ENCODE results near the gene ZBTB33. TPM values are rescaled to one million over a fixed set of nuclear protein-coding genes. Genes with fewer than 3 reads are reported as not detected.

Gene ZBTB33
- total RNA-seq, 4 donors from 2014 or later: 8.1 to 14.5 (median 10.0) TPM

DNA sequence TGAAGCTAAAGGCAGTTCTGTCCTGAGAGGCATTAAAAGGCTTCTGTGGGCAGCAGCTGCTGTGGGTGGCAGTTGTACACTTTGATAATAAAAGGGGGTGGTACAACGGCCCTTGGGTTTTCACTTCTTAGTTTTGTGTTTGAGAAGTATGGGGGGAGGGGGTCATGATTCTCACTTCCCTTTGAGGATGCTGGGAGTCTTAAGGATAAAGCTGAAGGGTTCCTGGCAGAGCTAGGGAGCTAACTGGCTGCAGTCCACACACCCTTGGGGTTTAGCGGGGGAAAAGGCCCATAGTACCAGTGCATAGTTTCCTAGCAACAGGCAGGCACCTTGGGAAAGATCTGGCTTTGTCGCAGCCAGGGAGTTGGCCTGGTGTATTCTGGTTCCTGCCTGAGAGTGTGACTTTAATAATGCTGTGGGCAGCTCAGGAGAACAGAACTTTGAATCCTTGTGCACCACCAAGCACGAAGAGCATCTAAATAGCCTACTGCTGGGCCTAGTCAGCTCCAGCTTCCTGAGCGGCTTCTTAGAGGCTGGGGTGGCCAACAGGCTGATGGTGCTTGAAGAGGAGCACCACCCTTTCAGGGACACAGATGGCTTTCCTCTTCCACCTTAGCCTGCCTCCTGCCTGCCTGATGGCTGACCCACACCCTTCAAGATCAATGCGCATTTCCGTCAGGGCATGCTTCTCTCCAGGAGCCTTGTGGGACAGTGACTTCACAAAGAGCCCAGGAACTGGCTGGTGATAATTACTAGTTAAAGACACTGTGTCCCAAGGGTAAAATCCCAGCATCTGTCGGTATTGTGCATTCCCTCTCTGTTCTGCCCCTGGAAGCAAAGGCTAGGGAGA is 12.5 kb downstream of the ZBTB33 start:
- TF ChIP-seq POLR2AphosphoS5 (IDR thresholded peaks at IDR 0.05) (no peak), EP300 (IDR thresholded peaks at IDR 0.05) (no peak), POLR2A (IDR thresholded peaks at IDR 0.05) (no peak)
- TF ChIP-seq, protein P1, sequence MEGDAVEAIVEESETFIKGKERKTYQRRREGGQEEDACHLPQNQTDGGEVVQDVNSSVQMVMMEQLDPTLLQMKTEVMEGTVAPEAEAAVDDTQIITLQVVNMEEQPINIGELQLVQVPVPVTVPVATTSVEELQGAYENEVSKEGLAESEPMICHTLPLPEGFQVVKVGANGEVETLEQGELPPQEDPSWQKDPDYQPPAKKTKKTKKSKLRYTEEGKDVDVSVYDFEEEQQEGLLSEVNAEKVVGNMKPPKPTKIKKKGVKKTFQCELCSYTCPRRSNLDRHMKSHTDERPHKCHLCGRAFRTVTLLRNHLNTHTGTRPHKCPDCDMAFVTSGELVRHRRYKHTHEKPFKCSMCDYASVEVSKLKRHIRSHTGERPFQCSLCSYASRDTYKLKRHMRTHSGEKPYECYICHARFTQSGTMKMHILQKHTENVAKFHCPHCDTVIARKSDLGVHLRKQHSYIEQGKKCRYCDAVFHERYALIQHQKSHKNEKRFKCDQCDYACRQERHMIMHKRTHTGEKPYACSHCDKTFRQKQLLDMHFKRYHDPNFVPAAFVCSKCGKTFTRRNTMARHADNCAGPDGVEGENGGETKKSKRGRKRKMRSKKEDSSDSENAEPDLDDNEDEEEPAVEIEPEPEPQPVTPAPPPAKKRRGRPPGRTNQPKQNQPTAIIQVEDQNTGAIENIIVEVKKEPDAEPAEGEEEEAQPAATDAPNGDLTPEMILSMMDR (IDR thresholded peaks at IDR 0.05): no peak
- no peak overlapping the region for H3K27ac ChIP-seq
- 80% methylated on average over 1 to 4 of the region's 8 CpGs for WGBS, 2 donors (ENCODE audit: low coverage in 1 of 2)
- no peaks in the 10 kb centered on the region for H3K27me3 ChIP-seq
- H3K9me3 ChIP-seq: no peaks in the 10 kb centered on the region
- no peak overlapping the region for H3K4me3 ChIP-seq
- no peak for ATAC-seq
- H3K36me3 ChIP-seq: no peaks in the 10 kb centered on the region
- no peaks in the 10 kb centered on the region for H3K4me1 ChIP-seq

- no peak for ATAC-seq
- no peak overlapping the region for H3K4me3 ChIP-seq
- no peaks in the 10 kb centered on the region for H3K36me3 ChIP-seq
- no peaks in the 10 kb centered on the region for H3K27me3 ChIP-seq
- H3K9me3 ChIP-seq: no peaks in the 10 kb centered on the region
- H3K27ac ChIP-seq: no peak overlapping the region
- TF ChIP-seq EP300 (IDR thresholded peaks at IDR 0.05) (no peak), POLR2A (IDR thresholded peaks at IDR 0.05) (no peak), POLR2AphosphoS5 (IDR thresholded peaks at IDR 0.05) (no peak)
- TF ChIP-seq, protein P1 (IDR thresholded peaks at IDR 0.05): no peak
- no peaks in the 10 kb centered on the region for H3K4me1 ChIP-seq
These were observed 13.7 kb downstream of the ZBTB33 start for GRCh38 chrX:120264341-120264740.

- H3K27ac ChIP-seq: peak overlapping the region in 3 of 4 donors; percentile 27 to 47 (median 37)
- H3K4me1 ChIP-seq: no peaks in the 10 kb centered on the region
- H3K27me3 ChIP-seq: no peaks in the 10 kb centered on the region
- no peak overlapping the region for H3K4me3 ChIP-seq
- no peaks in the 10 kb centered on the region for H3K36me3 ChIP-seq
- peak; percentile 55 for ATAC-seq
- no peaks in the 10 kb centered on the region for H3K9me3 ChIP-seq
- 0% methylated on average over 1 of the region's 1 CpG; no CpG with 5 or more reads in 1 of the 2 donors for WGBS, 2 donors (ENCODE audit: low coverage in 1 of 2)
- no peak for TF ChIP-seq EP300 (IDR thresholded peaks at IDR 0.05)
- TF ChIP-seq POLR2A (IDR thresholded peaks at IDR 0.05): no peak
- TF ChIP-seq, protein P1 (IDR thresholded peaks at IDR 0.05): no peak
- no peak for TF ChIP-seq POLR2AphosphoS5 (IDR thresholded peaks at IDR 0.05)
These were observed 18.9 kb downstream of the ZBTB33 start for GRCh38 chrX:120269373-120270035.

GRCh38 chrX:120270567-120270966 is 20.0 kb downstream of the ZBTB33 start:
- H3K4me1 ChIP-seq: no peaks in the 10 kb centered on the region
- TF ChIP-seq, protein P1 (IDR thresholded peaks at IDR 0.05): no peak
- TF ChIP-seq EP300 (IDR thresholded peaks at IDR 0.05) (no peak), POLR2AphosphoS5 (IDR thresholded peaks at IDR 0.05) (no peak), POLR2A (IDR thresholded peaks at IDR 0.05) (no peak)
- no peaks in the 10 kb centered on the region for H3K27me3 ChIP-seq
- no peak overlapping the region for H3K27ac ChIP-seq
- no peak overlapping the region for H3K4me3 ChIP-seq
- 60% methylated on average over 1 of the region's 4 CpGs; no CpG with 5 or more reads in 1 of the 2 donors for WGBS, 2 donors (ENCODE audit: low coverage in 1 of 2)
- no peaks in the 10 kb centered on the region for H3K9me3 ChIP-seq
- ATAC-seq: no peak
- no peaks in the 10 kb centered on the region for H3K36me3 ChIP-seq
